ENCODE results near the gene CACNB4. TPM values are rescaled to one million over a fixed set of nuclear protein-coding genes. Genes with fewer than 3 reads are reported as not detected.

CACNB4 gene
- total and polyA plus RNA-seq, 12 donors, result 0.09 to 0.95 (median 0.38) TPM

- intact Hi-C loops (cut with DNase I), result no loop called here
- no peak overlapping the region for H3K4me3 ChIP-seq
- TF ChIP-seq CTCF (IDR thresholded peaks at IDR 0.05), result no peak
- H3K27me3 ChIP-seq, result no peaks in the 10 kb centered on the region
- no peaks in the 10 kb centered on the region for H3K9me3 ChIP-seq
- no peak for DNase-seq
- 81 to 84% methylated on average over 3 of the region's 3 CpGs for WGBS, 2 donors
- no peak overlapping the region for H3K27ac ChIP-seq
- ATAC-seq, result peak in 1 of 8 donors; percentile 29
- H3K4me1 ChIP-seq, result peaks cover 0 to 29% (median 0%) of the 10 kb centered on the region in 9 donors
- no peaks in the 10 kb centered on the region for H3K36me3 ChIP-seq
These were observed 245.6 kb downstream of the CACNB4 start for GRCh38 chr2:151853070-151853758.

- Histone ChIP-seq H3K27me3 (no peaks in the 10 kb centered on the region), H3K4me3 (no peak overlapping the region), H3K4me1 (peaks cover 0 to 29% (median 0%) of the 10 kb centered on the region in 9 donors), H3K36me3 (no peaks in the 10 kb centered on the region), H3K27ac (no peak overlapping the region), H3K9me3 (no peaks in the 10 kb centered on the region)
- DNase-seq (no peak), ATAC-seq (peak in 5 of 8 donors; percentile 19 to 55 (median 26))
- intact Hi-C loops (cut with DNase I), result no loop called here
- no peak for TF ChIP-seq CTCF (IDR thresholded peaks at IDR 0.05)
- 63 to 76% methylated on average over 6 of the region's 6 CpGs for WGBS, 2 donors
These were observed 246.4 kb downstream of the CACNB4 start for GRCh38 chr2:151852260-151853069.

GRCh38 chr2:151851761-151852160 is 247.1 kb downstream of the CACNB4 start:
- H3K4me1 ChIP-seq, result peaks cover 0 to 29% (median 0%) of the 10 kb centered on the region in 9 donors
- ATAC-seq (peak in 7 of 8 donors; percentile 38 to 85 (median 73)), DNase-seq (no peak)
- H3K9me3 ChIP-seq, result no peaks in the 10 kb centered on the region
- 42 to 46% methylated on average over 3 of the region's 3 CpGs for WGBS, 2 donors
- no peak for TF ChIP-seq CTCF (IDR thresholded peaks at IDR 0.05)
- H3K27me3 ChIP-seq, result no peaks in the 10 kb centered on the region
- H3K36me3 ChIP-seq, result no peaks in the 10 kb centered on the region
- intact Hi-C loops (cut with DNase I), result no loop called here
- no peak overlapping the region for H3K4me3 ChIP-seq
- no peak overlapping the region for H3K27ac ChIP-seq

- whole genome bisulfite sequencing, 2 donors, result 88 to 93% methylated on average over 4 of the region's 4 CpGs
- no peak overlapping the region for H3K4me3 ChIP-seq
- no peak for TF ChIP-seq CTCF (IDR thresholded peaks at IDR 0.05)
- DNase-seq (no peak), ATAC-seq (no peak)
- H3K4me1 ChIP-seq, result peaks cover 0 to 42% (median 10%) of the 10 kb centered on the region in 9 donors
- intact Hi-C loops (cut with DNase I), result no loop called here
- no peaks in the 10 kb centered on the region for H3K9me3 ChIP-seq
- H3K36me3 ChIP-seq, result no peaks in the 10 kb centered on the region
- H3K27ac ChIP-seq, result no peak overlapping the region
- H3K27me3 ChIP-seq, result no peaks in the 10 kb centered on the region
These were observed 249.3 kb downstream of the CACNB4 start for GRCh38 chr2:151849413-151850010.

Data from heart right ventricle (tissue), 16 donors.